Smooth muscle cell (in vitro differentiated cells): ENCODE data around the gene HMG20B. TPM values are rescaled to one million over a fixed set of nuclear protein-coding genes. Genes with fewer than 3 reads are reported as not detected.

Experiments
- DNase-seq: peaks from one replicate; lab custom pipeline; 2025; ENCODE audit not compliant: unreplicated experiment; lab: John Stamatoyannopoulos, UW
- H2AFZ ChIP-seq: fragments of 200-600 bp; sonication (generic); 2 replicates; pipeline ENCODE4 v1.6.0; 2016; ENCODE audit warnings: antibody characterized with exemption, low read depth, mild to moderate bottlenecking
- H3F3A ChIP-seq: fragments of 200-600 bp; sonication (generic); 2 replicates; pipeline ENCODE4 v1.6.0; 2017; ENCODE audit warnings: antibody characterized with exemption, low read depth
- H3K27ac ChIP-seq: fragments of 200-600 bp; sonication (generic); 2 replicates; pipeline ENCODE4 v1.5.1; 2016; ENCODE audit warnings: low read depth, mild to moderate bottlenecking
- H3K27me3 ChIP-seq: fragments of 200-600 bp; sonication (generic); 2 replicates; pipeline ENCODE4 v1.6.1; 2016; ENCODE audit warnings: low read depth, mild to moderate bottlenecking
- H3K36me3 ChIP-seq: fragments of 200-600 bp; sonication (generic); 2 replicates; pipeline ENCODE4 v1.5.1; 2016; ENCODE audit warnings: low read depth
- H3K4me1 ChIP-seq: fragments of 200-600 bp; sonication (generic); 2 replicates; pipeline ENCODE4 v1.5.1; 2016; ENCODE audit warnings: low read depth
- H3K4me2 ChIP-seq: fragments of 200-600 bp; sonication (generic); 2 replicates; pipeline ENCODE4 v1.6.0; 2016; ENCODE audit warnings: mild to moderate bottlenecking
- H3K4me3 ChIP-seq: fragments of 200-600 bp; sonication (generic); 2 replicates; pipeline ENCODE4 v1.5.1; 2016; ENCODE audit warnings: mild to moderate bottlenecking
- H3K79me2 ChIP-seq: fragments of 200-600 bp; sonication (generic); 2 replicates; pipeline ENCODE4 v1.6.0; 2016; ENCODE audit warnings: low read depth, mild to moderate bottlenecking
- H3K9ac ChIP-seq: fragments of 200-600 bp; sonication (generic); 2 replicates; pipeline ENCODE4 v1.6.0; 2016; ENCODE audit warnings: low read depth
- H3K9me3 ChIP-seq: fragments of 200-600 bp; sonication (generic); replicated peaks from 2 replicates; pipeline ENCODE4 v1.5.1; 2016; ENCODE audit warnings: low read depth
- H4K20me1 ChIP-seq: fragments of 200-600 bp; sonication (generic); 2 replicates; pipeline ENCODE4 v1.6.0; 2016; ENCODE audit warnings: low read depth
- CTCF ChIP-seq: fragments of 200-600 bp; sonication (generic); IDR thresholded peaks from 2 replicates; pipeline ENCODE4 v1.5.1; 2017; ENCODE audit warnings: borderline replicate concordance, mild to moderate bottlenecking, antibody characterized with exemption; ENCODE audit not compliant: insufficient read depth, poor library complexity, severe bottlenecking
- WGBS: methylation state at CpG from one replicate; pipeline ENCODE4 v1.1.7; 2016; ENCODE audit warnings: low lambda C conversion rate; 5-methylcytosine and 5-hydroxymethylcytosine counted together
- polyA plus RNA-seq: library from polyadenylated mRNA; unstranded; fragments of >200 nt; fragmentation: Nextera tagmentation; extraction: Ambion mirVana; gene quantifications from 2 replicates; pipeline ENCODE4 v1.2.1, GENCODE V29; 2016
- total RNA-seq: library from RNA; depleted of rRNA; stranded (reverse); fragments of >200 nt; gene quantifications from 2 replicates; pipeline ENCODE4 v1.2.3, GENCODE V29; 2014

Gene HMG20B
- total and polyA plus RNA-seq, 2 experiments from 2014 or later: 109 to 120 TPM

DNA sequence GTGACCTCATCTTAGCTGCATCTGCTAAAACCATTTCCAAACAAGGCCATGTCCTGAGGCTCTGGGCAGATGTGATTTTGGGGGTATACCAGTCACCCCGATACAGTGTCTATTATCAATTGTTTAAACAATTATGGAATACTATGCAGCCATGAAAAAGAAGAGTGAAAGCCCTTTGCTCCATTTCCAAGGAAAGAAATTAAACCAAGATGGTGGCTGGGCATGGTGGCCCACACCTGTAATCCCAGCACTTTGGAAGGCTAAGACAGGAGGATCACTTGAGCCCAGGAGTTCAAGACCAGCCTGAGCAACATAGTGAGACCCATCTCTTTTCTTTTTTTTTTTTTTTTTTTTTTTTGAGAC, 33.0 kb upstream of the HMG20B start:
- H4K20me1 ChIP-seq: peaks cover 23% of the 10 kb centered on the region

DNA sequence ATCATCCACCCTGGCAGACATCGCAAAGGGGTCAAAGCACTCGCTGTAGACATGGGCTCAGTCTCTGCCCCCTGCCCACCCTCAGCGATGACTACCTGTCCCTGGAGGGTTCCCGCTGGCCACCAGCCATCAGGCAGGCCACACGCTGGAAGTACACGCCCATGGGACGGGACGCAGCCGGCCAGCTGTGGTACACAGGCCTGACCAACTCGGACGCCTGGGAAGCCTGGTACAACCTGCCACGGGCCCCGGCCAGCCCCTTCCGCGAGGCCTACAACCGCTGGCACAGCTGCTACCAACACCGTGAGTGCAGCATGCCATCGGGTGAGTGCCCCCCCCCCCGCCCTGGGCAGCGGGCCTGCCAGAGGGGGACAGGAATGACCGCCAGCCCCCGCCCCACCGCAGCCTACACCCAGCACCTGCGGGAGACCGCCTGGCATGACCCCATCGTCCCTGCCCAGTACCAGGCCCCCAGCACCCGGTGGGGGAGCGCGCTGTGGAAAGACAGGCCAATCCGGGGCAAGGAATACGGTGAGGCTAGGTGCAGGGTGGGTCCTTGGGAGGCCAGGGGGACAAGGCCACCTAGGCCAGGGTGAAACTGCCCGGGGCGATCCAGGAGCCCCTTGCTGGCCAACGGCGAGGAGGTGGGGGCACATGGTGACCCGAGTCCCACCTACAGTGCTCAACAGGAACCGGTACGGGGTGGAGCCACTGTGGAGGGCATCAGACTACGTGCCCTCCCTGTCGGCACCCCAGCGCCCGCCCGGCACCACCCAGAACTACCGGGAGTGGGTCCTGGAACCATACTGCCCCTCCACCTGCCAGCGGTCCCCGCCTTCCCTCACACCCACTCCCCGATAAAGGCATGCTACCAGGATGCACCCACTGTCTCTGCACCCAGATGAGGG, 29.3 kb upstream of the HMG20B start:
- 97% methylated on average over 39 of the region's 47 CpGs for WGBS
- peaks cover 38% of the 10 kb centered on the region for H4K20me1 ChIP-seq
- no peak overlapping the region for H2AFZ ChIP-seq
- no peak for DNase-seq
- no peaks in the 10 kb centered on the region for H3K36me3 ChIP-seq
- H3K4me1 ChIP-seq: no peaks in the 10 kb centered on the region
- H3K9ac ChIP-seq: no peak overlapping the region
- no peak for TF ChIP-seq CTCF
- no peak overlapping the region for H3K4me2 ChIP-seq
- no peaks in the 10 kb centered on the region for H3K9me3 ChIP-seq
- H3K79me2 ChIP-seq: no peaks in the 10 kb centered on the region
- no peak overlapping the region for H3K4me3 ChIP-seq
- no peak overlapping the region for H3K27ac ChIP-seq
- H3F3A ChIP-seq: peaks cover 12% of the 10 kb centered on the region
- no peaks in the 10 kb centered on the region for H3K27me3 ChIP-seq

More for the DNA sequence above, 33.0 kb upstream of the HMG20B start:
- no peak overlapping the region for H3K27ac ChIP-seq
- TF ChIP-seq CTCF: no peak
- 97% methylated on average over 1 of the region's 1 CpG for WGBS
- no peak overlapping the region for H3K9ac ChIP-seq
- H3K36me3 ChIP-seq: no peaks in the 10 kb centered on the region
- H3K9me3 ChIP-seq: no peaks in the 10 kb centered on the region
- no peaks in the 10 kb centered on the region for H3K4me1 ChIP-seq
- H3K4me3 ChIP-seq: no peak overlapping the region
- no peak for DNase-seq
- no peak overlapping the region for H2AFZ ChIP-seq
- H3F3A ChIP-seq: peaks cover 12% of the 10 kb centered on the region
- no peaks in the 10 kb centered on the region for H3K27me3 ChIP-seq
- H3K79me2 ChIP-seq: no peaks in the 10 kb centered on the region
- H3K4me2 ChIP-seq: no peak overlapping the region

DNA sequence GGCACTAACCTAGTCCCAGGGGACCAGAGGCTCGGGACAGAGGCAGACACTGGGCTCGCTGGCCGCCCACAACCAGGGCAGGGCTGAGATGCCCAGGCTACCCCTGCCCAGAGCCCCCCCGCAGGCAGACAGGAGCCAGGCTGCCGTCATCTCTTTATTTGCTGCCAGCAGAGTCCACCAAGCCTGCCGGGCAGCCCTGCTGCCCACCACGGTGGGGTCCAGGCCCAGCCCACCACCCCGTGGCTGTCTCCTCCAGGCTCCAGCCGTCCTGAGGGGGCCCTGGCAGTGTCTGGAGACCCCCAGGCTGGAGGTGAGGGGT, 28.7 kb upstream of the HMG20B start:
- Histone ChIP-seq H4K20me1 (peaks cover 38% of the 10 kb centered on the region), H3K79me2 (no peaks in the 10 kb centered on the region), H3K4me3 (no peak overlapping the region), H3K27ac (no peak overlapping the region), H2AFZ (no peak overlapping the region), H3K9ac (no peak overlapping the region), H3K27me3 (no peaks in the 10 kb centered on the region), H3K9me3 (no peaks in the 10 kb centered on the region), H3K36me3 (no peaks in the 10 kb centered on the region), H3K4me2 (no peak overlapping the region), H3K4me1 (no peaks in the 10 kb centered on the region), H3F3A (peaks cover 12% of the 10 kb centered on the region)
- 95% methylated on average over 9 of the region's 9 CpGs for WGBS
- no peak for DNase-seq
- no peak for TF ChIP-seq CTCF
